Measurements from ENCODE around the gene ABCD3.

Gene ABCD3

DNA sequence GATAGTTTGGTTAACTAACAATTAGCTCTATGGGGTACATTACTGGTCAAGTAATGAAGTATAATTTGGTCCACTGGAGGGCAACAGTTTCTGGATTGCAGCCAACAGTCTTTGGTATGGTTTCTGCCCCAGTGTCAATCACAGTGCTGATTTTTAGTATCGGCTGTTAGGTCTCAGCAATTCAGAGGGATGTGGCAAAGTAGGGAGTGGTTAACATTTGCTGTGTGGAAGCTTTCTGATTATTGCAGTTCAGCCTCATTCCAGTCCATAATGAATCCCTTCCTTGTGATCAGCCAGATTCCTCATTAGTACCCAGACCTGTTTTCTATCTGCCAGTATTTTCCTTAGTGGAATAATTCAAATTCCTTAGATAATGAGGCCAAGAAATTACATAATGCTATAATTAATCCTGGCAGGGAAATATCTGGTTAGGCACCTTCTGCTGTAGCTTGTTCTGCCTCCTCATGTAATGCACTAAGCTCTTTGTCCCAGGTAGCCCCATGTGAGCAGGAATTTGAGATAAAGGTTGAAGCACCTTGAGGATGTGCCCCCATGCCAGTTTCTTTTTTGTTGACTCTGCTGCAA, 109.3 kb downstream of the ABCD3 start:
- DNase-seq (ENCODE audit: low spot score), result no peak

DNA sequence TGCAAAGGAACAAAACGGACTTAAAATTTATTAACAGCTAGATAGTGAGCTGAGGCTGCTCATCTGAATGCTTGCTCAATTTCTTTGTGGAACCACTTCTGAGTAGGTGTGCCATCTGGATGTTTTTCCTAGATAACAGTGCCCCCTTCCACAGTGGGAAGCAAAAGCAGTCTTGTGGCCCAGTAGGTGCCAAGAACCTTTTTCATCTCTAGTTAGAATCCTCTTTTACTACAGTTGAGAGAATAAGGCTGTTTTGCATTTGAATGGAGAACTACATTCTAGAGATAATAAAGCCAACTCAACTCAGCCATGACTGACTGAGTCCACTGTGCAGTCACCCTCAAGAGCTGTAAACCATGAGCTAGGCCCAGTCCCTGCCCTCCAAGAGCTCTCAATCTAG, 110.1 kb downstream of the ABCD3 start:
- DNase-seq (ENCODE audit: low spot score), result no peak

DNA sequence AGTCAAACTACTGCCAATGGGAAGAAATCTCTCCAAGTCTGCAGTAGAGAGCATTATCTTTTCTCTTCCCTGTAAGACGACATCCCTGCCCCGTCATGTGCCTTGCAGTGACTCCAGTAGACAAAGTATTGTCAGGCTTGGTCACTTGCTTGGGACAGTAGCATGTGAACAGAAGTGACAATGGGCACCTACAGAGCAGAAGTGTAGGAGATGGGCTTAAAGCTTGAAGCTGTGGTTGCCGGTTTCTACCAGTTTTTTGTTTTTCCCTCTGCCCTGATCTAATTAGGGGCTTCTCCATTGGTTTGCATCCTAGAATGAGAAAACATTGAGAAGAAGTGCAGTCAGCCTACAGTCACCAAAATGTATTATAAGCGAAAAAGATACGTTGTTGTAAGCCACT, 110.6 kb downstream of the ABCD3 start:
- DNase-seq (ENCODE audit: low spot score), result no peak

DNA sequence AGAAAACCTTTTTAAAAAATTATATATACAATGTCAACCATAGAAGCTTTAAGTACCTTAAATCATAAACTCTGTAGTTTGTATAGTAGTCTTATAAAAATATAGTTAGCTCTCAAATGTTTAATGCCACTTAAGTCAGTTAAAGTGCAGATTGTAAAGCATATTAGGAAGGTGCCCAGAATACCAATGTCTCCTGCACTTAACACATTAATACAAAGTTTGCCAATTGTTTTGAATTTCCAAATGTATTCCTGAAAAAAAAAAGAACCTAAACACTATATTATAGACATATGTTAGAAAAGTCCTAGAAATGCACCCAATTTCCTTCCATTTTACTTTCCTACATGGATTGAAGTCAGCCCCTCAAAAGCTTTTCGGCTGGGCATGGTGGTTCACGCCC, 111.2 kb downstream of the ABCD3 start:
- no peak for DNase-seq (ENCODE audit: low spot score)

DNA sequence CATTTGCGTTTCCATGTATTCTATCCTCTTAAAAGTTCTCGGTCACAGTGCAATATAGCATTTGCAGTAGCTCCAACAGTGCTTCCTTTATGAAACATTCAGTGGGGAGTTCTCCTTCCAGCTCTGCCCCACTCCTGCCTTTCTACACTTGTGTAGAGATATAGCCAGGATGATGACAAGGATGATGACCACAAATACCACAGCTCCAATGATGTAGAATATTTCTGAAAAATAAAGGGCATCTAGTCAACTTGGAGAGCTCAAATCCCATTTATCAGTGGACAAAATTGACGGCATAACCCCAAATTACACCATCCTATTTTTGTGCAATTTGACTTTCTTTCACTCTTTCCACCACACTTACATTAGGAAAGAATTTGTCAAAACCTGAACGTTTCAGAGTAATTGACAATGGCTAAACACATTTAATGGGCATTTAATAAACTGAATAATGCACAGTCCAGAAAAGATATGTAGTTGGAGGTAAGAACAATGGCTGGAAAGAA, 112.2 kb downstream of the ABCD3 start:
- DNase-seq (ENCODE audit: low spot score), result no peak

DNA sequence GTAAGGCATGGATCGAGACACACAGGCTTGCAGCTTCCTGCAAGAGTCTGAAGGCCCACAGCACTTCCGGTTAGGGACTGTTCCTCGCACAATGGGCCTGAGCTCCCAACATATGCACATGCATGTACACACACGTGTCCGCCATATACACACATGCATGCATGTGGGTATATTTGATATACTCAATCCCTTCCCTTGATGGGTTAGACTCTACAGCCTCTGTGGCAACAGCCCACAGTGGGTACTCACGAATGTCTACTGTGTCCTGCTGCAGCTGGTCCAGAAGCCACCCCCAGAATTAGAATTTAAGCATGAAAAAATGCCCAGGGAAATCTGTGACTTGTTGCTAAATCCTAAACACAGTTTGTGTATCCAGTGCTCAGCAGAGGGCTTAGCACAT, 113.5 kb downstream of the ABCD3 start:
- no peak for DNase-seq (ENCODE audit: low spot score)

DNA sequence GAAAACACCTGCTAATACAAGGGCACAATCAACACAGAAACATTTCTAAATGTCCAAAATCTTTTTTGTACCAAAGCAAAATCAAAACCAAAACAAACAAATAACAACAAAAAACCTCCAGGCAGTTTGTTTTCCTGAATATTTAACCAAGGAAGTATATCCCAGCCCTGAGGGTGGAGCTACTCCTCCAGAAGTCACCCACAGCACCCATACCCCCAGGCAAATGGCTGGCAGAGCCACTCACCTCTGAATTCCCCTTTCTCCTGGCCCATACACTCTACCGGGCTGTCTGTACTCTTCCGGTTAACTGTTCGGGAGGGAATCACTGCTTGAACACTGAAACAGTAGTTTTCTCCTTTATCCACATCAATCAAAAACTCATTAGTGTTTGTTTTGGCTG, 113.9 kb downstream of the ABCD3 start:
- no peak for DNase-seq (ENCODE audit: low spot score)

DNA sequence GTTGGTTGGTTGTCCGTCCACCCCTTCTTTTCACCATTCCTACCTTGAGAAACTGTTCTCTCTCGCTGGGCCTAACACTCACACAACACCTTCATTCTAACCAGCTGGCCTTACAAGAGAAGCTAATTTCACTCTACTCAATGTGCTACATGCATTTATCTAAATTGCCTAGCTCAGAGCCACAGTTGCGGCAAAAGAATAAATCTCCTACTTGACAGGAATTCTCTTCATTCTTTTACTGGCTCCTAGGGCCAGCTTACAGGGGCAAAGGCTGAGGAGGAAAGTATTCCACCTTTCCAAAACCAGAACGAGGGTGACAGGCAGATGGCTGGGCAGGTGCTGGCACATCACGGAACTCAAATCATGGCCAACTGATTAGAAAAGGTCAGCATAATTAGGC, 116.9 kb downstream of the ABCD3 start:
- DNase-seq (ENCODE audit: low spot score), result no peak

DNA sequence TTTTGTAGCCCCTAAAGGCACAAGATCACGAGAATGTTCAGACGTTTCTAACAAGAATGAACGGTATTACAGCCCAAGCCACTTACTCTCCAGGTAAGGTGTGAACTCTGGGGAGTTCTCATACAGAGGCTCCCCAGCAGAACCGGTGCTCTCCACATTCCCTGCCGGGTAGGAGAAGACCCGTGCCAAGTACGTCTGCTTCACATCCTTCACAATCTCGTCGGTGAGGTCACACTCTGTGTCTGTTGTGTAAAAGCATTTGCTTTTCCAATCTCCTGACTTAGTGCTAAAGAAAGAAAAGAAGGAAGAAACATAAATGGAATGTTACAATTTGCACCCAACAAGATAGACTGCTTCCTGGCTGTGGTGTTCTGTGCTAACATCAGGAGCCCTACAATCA, 117.7 kb downstream of the ABCD3 start:
- no peak for DNase-seq (ENCODE audit: low spot score)

DNA sequence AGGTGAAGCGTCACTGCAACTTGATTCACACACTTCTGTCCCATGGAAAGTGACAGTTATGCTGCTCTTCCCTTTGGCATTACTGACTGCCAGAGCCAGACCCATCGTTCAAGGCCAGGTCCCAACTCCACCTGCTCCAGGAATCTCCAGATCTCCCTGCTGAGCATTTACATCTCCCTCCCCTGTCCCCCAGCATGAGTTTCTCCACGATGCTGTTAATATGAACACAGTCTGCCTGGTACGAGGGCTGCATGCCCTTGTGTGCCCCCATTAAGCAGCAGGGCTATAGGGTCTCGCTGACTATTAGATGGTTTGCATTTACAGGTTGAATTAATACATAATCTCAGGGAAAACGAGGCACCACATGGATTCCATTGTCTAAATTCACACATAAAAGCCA, 119.1 kb downstream of the ABCD3 start:
- DNase-seq (ENCODE audit: low spot score), result no peak

DNA sequence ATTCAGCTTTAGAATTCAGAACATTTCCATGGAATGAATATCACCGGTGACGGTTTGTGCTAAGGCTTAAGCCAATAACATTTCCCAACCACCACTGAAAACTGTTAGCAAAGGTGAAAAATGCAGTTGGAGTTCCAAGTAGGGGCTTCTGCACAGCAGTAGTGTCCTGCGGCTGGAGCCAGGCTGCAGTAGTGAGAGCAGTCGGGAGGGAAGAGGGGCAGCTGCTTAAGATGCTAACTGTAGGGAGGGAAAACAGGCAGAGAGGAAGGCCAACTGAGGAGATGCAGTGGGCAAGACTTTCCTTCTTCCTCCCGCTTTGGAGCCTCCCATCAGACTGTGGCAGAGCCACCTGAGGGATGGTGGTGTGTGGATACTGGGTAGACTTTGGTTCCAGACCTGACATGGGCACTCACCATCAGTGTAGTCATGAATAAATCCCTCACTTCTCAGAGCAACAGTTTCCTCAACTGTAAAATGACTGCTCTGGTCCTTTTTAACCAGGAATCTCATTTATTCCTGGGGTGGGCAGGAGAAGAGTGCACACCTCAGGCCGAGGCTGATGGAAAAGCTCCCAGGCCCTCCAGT, 120.1 kb downstream of the ABCD3 start:
- DNase-seq (ENCODE audit: low spot score), result no peak

DNA sequence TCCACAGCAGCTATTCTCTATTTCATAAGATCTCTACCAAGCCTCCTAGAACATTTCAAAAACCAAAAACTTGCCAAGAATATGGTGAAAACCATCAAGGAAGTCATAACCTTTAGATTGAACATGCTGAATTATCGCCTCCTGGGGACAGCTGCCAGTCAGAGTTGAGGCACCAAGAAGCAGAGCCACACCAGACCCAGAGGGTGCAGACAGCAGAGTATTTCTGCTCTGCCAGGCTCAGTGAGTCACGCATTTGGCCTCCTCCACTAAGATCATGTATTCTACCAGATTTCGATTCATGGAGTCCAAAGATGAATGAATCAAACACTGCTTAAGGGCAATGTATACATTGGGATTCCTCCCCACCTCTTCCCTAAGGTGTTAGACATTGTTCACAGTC, 121.3 kb downstream of the ABCD3 start:
- no peak for DNase-seq (ENCODE audit: low spot score)

DNA sequence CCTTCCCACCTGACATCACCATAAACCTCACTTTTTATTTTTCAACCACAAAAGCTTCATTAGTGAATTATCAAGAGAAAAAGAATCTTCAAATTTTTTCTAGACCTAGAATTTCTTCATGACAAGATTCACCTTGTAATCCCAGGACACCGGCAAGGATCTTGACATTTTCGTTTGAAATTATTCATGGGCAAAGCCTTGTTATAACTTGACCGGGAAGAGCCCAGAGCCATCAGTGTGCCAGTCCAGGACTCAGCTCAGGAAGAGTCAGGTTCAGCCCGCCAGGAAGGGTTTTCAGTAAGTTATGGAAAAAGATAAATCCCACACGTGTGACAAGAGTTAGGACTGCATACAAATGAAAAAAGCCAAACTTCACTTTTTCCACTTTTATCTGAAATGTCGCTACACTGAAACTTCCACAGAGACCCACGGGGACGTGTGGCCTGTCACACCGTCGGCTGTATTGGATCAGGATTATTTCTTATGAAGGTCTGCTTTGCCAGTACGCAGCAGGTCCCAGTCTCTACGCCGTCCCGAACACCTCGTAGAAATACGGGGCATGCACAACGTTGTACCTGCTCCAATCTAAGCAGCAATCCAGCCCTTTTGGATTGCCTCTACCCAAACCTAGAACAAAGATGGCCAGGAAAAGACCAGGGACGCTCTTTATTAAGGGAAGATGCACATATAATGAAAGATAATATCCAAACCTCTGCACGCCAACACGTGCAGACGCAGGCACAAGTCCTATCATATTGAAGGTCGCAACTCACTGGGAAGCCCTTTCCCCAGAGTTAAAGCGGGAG, 122.5 kb downstream of the ABCD3 start:
- DNase-seq (ENCODE audit: low spot score), result no peak

DNA sequence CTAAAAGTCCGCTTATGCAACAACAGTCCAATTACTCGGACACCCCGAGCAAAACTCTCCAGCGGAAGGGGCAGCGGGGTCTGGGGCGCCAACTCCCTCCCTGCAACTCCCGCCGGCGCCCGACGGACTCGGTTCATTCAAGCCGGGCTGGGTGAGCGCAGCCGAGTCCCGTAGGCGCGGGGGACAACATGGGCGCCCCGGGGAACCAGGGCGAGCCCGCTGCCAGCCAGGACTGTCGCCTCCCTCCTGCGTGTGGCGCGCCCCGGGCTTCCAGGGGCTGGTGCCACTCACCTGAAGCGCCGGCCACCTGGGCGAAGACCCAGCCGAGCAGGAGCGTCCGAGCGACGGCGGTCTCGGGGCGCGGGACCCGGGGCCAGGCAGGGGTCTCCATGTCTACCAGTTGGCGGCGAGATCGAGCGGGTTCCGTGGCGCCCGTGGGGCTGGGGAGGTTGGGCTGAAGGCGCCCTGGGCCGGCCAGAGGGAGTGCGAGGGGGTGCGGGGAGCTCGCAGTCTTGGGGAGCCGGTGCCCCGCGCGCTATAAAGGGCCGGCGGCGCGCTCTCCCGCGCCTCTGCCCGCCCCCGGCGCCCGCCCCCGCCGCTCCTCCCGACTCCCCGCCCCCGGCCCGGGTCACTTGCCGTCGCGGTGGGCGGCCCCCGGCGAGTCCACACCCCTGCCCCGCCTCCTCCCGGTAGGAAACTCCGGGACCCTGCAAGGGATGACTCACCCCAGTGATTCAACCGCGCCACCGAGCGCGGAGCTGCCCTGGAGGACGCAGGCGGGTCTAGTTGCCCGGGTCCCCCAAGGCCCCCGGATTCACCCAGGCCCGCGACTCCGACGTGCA, 123.3 kb downstream of the ABCD3 start, which contains the start of gene F3:
TSS of gene F3 (minus strand) at position 514 of the 842 bp plus-strand sequence. CDS start at position 391, 123 bp downstream.
- DNase-seq (ENCODE audit: low spot score), result peak; percentile 47

DNA sequence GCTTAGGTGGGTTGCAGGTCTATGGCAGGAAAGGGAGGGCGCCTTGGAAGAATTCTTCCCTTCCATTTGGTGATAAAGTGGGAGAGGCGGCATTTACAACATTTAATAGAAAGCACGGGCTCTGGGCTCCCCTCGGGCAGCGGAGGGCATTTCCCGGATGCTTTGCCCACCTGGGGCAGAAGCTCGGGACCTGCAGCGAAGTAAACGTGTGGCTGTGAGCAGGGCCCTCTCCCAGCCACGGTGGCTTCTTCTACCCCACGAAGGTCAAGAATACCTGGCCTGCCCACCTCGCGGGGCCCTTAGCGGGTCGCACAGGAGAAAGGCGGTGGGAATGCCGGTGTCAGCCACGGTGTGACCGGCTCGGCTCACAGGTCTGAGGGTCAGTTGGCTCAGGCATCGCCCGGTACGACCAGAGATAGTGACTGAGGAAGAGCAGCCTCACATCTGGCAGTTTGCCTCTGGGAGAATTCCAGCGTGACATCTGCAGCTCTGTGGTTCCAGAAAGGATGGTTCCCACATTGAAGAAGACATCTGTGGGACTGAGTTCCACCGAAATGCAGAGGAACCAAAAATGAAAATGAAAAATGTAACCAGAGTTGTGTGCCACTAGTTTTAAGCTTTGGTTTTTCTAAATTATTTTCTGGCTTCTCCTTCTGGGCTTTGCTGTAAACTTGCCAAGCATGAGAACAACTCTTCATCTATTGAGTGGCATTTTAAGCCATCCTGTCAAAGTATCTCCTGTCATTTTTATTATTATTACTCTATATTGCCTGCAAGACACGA, 124.1 kb downstream of the ABCD3 start:
- DNase-seq (ENCODE audit: low spot score), result peak; percentile 44

DNA sequence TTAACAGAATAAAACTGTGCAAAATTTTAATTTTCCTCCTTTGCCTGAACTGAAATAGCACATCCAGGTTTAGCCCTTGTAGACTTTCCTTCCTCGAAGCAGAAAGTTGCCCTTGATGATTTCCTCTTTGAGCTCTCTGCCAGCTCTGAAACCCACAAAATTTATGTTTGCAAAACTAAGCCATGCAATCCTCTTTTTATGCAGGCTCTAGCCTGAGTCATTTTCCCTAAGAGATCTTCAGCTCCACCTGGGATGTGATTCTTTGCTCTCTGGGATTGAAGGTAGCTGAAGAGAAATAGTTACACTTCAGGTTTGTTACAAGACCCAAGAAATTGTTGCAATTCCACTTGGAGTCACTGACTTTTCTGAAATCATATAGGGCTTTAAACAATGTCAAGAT, 124.8 kb downstream of the ABCD3 start:
- DNase-seq (ENCODE audit: low spot score), result no peak

DNA sequence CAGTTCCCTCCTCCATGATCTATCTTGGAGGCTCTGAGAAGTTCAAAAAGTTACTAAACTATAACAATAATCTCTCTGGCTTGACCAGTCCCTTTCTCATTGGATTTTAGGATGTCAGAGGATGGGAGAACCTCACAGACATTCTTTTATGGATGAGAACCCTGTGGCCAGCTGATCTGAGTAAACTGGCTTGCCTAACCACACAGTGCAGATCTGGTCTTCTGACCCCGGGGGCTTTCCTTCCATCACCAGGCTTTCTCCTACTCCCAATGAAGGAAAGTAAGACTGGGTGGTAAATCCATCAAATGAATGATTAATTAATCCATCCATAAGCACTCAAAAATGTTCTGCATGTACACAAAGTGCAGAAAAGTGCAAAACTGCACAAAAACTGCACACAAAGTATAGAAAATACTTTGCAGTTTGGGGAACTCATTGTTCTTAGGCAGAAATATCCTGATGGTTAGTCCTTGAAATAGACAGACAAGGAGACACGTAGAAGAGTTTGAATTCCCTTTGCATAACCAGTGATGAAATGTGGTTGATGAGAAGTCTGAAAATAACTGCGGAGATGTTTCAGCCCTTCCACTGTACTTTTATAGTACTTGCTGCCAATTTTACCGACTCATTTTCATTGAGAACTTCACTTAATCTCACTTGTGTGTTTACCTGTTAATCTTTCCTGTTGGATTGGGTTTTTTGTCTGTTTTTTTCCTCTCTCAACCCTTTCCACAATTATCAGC, 125.9 kb downstream of the ABCD3 start:
- DNase-seq (ENCODE audit: low spot score), result no peak

DNA sequence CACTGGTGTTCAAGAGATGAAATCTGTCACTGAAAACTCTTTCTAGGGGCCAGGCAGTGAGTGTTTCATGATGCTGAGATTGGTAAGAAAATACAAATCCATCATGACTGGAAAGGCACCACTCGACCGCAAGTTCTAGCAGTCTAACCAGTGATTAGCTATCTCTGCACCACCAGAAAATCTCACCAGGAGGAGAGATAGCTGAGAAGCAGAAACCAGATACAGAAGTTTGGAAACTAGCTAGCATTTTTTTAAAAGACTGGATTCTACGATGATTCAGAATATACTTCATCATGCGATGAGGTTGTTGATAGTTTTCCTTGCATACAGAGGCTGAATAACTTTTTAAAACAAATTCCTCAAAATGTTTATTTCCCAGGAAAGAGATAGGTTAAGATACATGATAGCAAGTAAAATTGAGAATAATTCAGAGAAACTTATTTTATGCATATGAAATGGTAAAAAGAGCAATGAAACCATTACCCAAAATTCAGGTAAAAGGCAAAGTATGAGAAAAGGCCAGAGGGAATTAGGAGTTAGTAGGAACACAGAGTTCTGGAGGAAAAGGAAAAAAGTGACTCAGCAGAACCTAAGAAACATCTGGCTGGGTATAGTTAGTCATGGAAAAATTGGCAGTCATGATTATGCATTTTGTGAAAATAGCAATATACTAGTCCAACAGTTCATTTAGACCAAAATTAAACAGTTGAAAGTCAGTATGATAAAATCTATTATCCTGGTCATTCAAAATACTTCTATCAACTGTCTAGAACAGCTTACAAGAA, 126.7 kb downstream of the ABCD3 start:
- no peak for DNase-seq (ENCODE audit: low spot score)

DNA sequence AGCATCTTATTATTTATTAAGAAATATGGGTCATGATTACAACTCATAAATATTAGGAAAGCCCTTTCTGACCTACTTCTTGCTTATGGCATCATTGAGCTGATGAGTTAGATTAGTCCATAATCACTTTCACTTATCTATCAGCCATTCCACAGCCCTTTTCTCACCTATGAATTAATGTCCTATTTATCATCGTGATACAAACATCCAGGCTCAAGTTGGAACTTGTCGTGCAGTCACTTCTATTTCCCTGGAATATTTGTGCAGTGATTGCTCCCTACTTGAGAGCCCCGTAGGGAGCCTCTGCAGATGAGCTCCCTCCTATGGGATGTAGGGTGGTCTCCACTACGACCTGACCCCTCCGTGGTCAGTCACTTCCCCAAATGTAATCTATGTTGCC, 131.5 kb downstream of the ABCD3 start:
- no peak for DNase-seq (ENCODE audit: low spot score)

DNA sequence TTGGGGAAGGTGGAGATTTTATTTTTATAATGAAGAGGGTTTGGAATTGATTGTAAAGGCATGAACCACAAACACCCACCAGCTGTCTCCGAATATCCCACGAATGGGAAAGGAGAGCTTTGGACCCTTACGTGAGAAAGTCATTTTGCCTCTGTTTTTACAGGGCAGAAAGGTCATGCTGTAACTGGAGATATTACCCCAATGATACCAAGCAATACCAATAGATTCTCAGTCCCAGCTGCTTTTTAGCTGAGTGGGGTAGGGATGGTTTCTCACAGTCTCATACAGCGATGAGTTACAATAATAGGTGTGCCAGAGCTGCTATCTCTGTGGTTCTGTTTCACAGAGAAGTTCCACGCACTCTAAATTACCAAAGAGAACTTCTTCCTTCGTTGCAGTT, 132.2 kb downstream of the ABCD3 start:
- DNase-seq (ENCODE audit: low spot score), result no peak
